ENCODE data around the gene MYDGF. TPM values are rescaled to one million over a fixed set of nuclear protein-coding genes. Genes with fewer than 3 reads are reported as not detected.

The MYDGF gene
- total and polyA plus RNA-seq, 9 of the 15 experiments (the other 6 are each of a cell fraction or from before 2014, with no cell fraction given), result 4.2 to 141 (median 82.1) TPM

DNA sequence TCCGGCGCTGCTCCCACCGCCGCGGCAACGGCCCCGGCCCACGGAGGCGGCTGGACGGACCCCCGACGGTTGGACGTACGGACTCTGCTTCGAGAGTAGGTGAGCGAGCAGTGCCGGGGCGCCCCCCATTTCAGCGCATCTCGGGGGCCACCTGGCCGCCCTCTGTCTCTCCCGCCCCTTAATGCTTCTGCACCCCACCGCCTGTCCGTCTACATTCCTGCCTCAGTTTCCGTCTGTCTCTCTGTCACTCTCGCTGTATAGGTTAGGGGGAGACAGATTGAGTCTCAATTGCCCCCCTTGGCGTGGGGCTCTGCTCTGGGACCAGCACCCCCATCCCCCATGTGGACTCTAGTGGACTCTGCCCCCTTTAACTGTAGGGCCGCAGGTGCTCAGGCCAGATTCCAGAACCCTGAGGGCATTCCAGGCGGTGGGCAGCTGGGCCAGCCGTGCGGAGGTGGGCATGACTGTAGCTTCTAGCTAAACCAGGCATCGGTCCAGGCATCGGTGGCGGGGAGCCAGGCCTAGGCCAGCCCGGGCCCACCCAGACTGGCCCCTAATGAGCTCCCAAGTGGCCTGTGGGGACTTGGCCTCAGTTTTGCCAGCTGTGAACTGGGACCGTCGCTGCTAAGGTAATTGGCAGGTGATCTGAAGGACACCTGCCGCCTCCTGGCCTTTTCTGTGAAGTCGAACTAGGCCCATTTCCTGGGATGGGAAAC is 30.5 kb downstream of the MYDGF start:
- Histone ChIP-seq H3K9me3 (replicated peaks; ENCODE audit: control insufficient read depth, insufficient read depth, low read depth, low read length) (no peaks in the 10 kb centered on the region), H3K36me3 (ENCODE audit: control insufficient read depth, insufficient read depth, low read length) (no peaks in the 10 kb centered on the region), H3K9me1 (ENCODE audit: control insufficient read depth, insufficient read depth, low read length) (no peaks in the 10 kb centered on the region), H3K4me1 (replicated peaks in 1 of 2; ENCODE audit: control insufficient read depth in 2 of 2, insufficient read depth in 2 of 2, low read length in 2 of 2) (peaks cover 28 to 58% of the 10 kb centered on the region in 2 experiments), H3K79me2 (ENCODE audit: control insufficient read depth, insufficient read depth, low read length) (peaks cover 17% of the 10 kb centered on the region), H4K20me1 (replicated peaks; ENCODE audit: control insufficient read depth, insufficient read depth, low read length) (no peaks in the 10 kb centered on the region), H3K27ac (ENCODE audit: extremely low read depth, low read depth, low read length) (peak overlapping the region; percentile 59; the same call in 2 of the 3 replicates), H3K4me3 (peak overlapping the region; percentile 71), H3K27me3 (ENCODE audit: control insufficient read depth in 2 of 2, insufficient read depth in 2 of 2, low read length in 2 of 2) (no peaks in the 10 kb centered on the region), H2AFZ (ENCODE audit: low read depth, low read length) (peak overlapping the region; percentile 86), H3K9ac (ENCODE audit: insufficient read depth in 1 of 2, low read depth in 2 of 2, low read length in 2 of 2) (peak overlapping the region; percentile 76 to 92), H3K4me2 (ENCODE audit: insufficient read depth, low read length) (peak overlapping the region; percentile 98)
- TSS peak; percentile 55 for BruUV-seq (replicated peaks)
- CTCF ChIA-PET (ENCODE audit: low intra/inter-chr PET ratio), result no interaction called here
- POLR2A ChIA-PET, result interaction anchor here (0.6 kb wide), 1 partner anchor 189 kb away, joined by 3 read pairs; no protein-coding TSS in a partner anchor
- FAIRE-seq (no peak), DNase-seq (ENCODE audit: extremely low read depth in 1 of 4, low spot score in 3 of 4) (peak in 1 of 4 experiments; percentile 29), ATAC-seq (no peak)
- 19% methylated on average over 37 of the region's 39 CpGs for WGBS (ENCODE audit: insufficient coverage, low coverage, missing lambda C conversion rate)
- in situ Hi-C loops (cut with MboI) (loop anchor here (5.0 kb wide), 1 partner anchor 62 kb away; no protein-coding TSS in a partner anchor), intact Hi-C loops (cut with micrococcal nuclease) (loop anchor here (5.0 kb wide), 2 partner anchors 82 to 237 kb away; partner anchors contain the start of genes CHAF1A, SEMA6B and SH3GL1)
- TF ChIP-seq SRSF7 (optimal IDR thresholded peaks at IDR 0.05; ENCODE audit: low read depth, low read length) (no peak), FOXA3 (CRISPR knock-in tag; conservative IDR thresholded peaks at IDR 0.05 in 1 of 2, IDR thresholded peaks at IDR 0.05 in 1 of 2) (no peak), ZNF212 (CRISPR knock-in tag; IDR thresholded peaks at IDR 0.05) (no peak), NFXL1 (CRISPR knock-in tag; IDR thresholded peaks at IDR 0.05) (no peak), FOXM1 (IDR thresholded peaks at IDR 0.05; ENCODE audit: low read depth) (no peak), FOXM1 (CRISPR knock-in tag; IDR thresholded peaks at IDR 0.05; ENCODE audit: low read depth) (no peak; the same call in 1 of the 2 replicates), ZNF79 (CRISPR knock-in tag; IDR thresholded peaks at IDR 0.05; ENCODE audit: low read depth) (no peak), ZNF121 (CRISPR knock-in tag; conservative IDR thresholded peaks at IDR 0.05) (peak; percentile 25; the same call in 1 of the 2 replicates), PTBP1 (IDR thresholded peaks at IDR 0.05; ENCODE audit: low read depth, low read length) (0 out of 2 replicates have a peak, but pooled peaks have one; percentile 33), RCOR1 (IDR thresholded peaks at IDR 0.05; ENCODE audit: borderline replicate concordance in 1 of 2, low read depth in 2 of 2, low read length in 2 of 2) (0 out of 4 replicates have a peak, but pooled peaks of 1 of the 2 experiments have one; percentile 9), RB1 (IDR thresholded peaks at IDR 0.05; ENCODE audit: low read depth) (peak; percentile 27; the same call in 1 of the 2 replicates), TCF3 (CRISPR knock-in tag; IDR thresholded peaks at IDR 0.05) (no peak), NR2F6 (CRISPR knock-in tag; IDR thresholded peaks at IDR 0.05) (no peak), ZNF766 (CRISPR knock-in tag; conservative IDR thresholded peaks at IDR 0.05) (no peak), ZNF764 (CRISPR knock-in tag; IDR thresholded peaks at IDR 0.05; ENCODE audit: low read depth) (no peak), NCOA1 (IDR thresholded peaks at IDR 0.05; ENCODE audit: low read depth) (no peak), TEAD2 (tag; IDR thresholded peaks at IDR 0.05) (no peak)
- TF ChIP-seq, protein P1, sequence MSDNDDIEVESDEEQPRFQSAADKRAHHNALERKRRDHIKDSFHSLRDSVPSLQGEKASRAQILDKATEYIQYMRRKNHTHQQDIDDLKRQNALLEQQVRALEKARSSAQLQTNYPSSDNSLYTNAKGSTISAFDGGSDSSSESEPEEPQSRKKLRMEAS (CRISPR knock-in tag; IDR thresholded peaks at IDR 0.05), result peak; percentile 58; the same call in 1 of the 2 replicates
- TF ChIP-seq, protein P2, sequence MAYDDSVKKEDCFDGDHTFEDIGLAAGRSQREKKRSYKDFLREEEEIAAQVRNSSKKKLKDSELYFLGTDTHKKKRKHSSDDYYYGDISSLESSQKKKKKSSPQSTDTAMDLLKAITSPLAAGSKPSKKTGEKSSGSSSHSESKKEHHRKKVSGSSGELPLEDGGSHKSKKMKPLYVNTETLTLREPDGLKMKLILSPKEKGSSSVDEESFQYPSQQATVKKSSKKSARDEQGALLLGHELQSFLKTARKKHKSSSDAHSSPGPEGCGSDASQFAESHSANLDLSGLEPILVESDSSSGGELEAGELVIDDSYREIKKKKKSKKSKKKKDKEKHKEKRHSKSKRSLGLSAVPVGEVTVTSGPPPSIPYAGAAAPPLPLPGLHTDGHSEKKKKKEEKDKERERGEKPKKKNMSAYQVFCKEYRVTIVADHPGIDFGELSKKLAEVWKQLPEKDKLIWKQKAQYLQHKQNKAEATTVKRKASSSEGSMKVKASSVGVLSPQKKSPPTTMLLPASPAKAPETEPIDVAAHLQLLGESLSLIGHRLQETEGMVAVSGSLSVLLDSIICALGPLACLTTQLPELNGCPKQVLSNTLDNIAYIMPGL (CRISPR knock-in tag; IDR thresholded peaks at IDR 0.05), result no peak
- TF ChIP-seq, protein P3, sequence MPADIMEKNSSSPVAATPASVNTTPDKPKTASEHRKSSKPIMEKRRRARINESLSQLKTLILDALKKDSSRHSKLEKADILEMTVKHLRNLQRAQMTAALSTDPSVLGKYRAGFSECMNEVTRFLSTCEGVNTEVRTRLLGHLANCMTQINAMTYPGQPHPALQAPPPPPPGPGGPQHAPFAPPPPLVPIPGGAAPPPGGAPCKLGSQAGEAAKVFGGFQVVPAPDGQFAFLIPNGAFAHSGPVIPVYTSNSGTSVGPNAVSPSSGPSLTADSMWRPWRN (IDR thresholded peaks at IDR 0.05; ENCODE audit: low read depth), result no peak

Measured in K562 (cell line).